Measurements from ENCODE around the gene SLC35E1. TPM values are rescaled to one million over a fixed set of nuclear protein-coding genes. Genes with fewer than 3 reads are reported as not detected.

The SLC35E1 gene
- total and polyA plus RNA-seq, 2 experiments from 2014 or later = 35.7 to 43.2 TPM

DNA sequence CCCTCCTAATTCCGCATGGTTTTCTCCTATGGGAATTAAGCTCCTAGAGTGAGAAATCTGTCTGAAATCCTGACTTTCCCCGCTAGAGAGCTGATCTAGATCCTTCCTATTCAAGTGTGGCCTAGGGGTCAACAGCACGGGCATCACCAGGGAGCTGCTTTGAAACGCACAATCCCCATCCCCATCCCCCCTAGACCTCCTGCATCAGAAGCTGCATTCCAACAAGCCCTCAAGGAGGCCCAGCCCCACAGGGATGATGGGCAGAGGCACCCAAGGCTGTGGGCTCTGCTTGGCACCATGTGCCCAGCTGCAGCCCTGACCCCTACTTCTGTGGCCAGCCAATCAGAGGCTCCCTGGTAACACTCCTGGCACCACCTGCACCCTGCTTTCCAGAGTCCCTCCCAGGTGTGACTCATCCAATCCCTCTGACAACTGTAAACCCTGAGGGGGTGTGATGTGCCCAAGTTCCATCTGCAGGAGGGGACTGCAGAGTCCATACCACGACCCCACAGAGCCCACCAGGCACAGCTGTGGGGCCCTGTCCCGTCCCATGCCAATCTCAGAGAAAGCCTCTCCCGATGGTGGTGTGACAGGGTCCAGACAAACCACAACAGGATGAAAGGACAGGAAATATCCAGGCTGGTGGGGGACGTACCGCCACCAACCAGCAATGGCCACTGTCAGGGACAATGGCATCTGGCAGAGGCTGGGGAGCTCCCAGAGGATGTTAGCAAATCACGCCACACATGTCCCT lies 19.8 kb upstream of the SLC35E1 start:
- TF ChIP-seq EZH2phosphoT487 (IDR thresholded peaks at IDR 0.05; ENCODE audit: insufficient read depth, low read depth) = no peak
- no peak for TF ChIP-seq EZH2 (IDR thresholded peaks at IDR 0.05; ENCODE audit: insufficient read depth, poor library complexity, severe bottlenecking)
- H3K9me2 ChIP-seq (ENCODE audit: insufficient read depth) = no peaks in the 10 kb centered on the region
- H3K36me3 ChIP-seq (ENCODE audit: low read depth) = no peaks in the 10 kb centered on the region
- no peak overlapping the region for H3K9ac ChIP-seq
- no peak overlapping the region for H3K4me2 ChIP-seq (ENCODE audit: unreplicated experiment)
- peaks cover 39% of the 10 kb centered on the region for H4K20me1 ChIP-seq (ENCODE audit: insufficient read depth)
- H3K9me3 ChIP-seq (ENCODE audit: low read depth) = no peaks in the 10 kb centered on the region
- DNase-seq = peak; percentile 37
- in situ Hi-C loops (cut with MboI) = no loop called here
- H3K27me3 ChIP-seq (replicated peaks; ENCODE audit: insufficient read depth) = no peaks in the 10 kb centered on the region
- no peak overlapping the region for H2AFZ ChIP-seq
- 70 to 73% methylated on average over 10 of the region's 10 CpGs for WGBS, 2 experiments (ENCODE audit: low coverage in 1 of 2, low lambda C conversion rate in 2 of 2, missing lambda C conversion rate in 2 of 2)
- H3K4me1 ChIP-seq (ENCODE audit: insufficient read depth) = peaks cover 11% of the 10 kb centered on the region
- no peak overlapping the region for H3K4me3 ChIP-seq
- H3F3A ChIP-seq (ENCODE audit: insufficient read depth) = no peaks in the 10 kb centered on the region
- peaks cover 100% of the 10 kb centered on the region for H3K79me2 ChIP-seq (ENCODE audit: insufficient read depth)
- no peak overlapping the region for H3K27ac ChIP-seq

DNA sequence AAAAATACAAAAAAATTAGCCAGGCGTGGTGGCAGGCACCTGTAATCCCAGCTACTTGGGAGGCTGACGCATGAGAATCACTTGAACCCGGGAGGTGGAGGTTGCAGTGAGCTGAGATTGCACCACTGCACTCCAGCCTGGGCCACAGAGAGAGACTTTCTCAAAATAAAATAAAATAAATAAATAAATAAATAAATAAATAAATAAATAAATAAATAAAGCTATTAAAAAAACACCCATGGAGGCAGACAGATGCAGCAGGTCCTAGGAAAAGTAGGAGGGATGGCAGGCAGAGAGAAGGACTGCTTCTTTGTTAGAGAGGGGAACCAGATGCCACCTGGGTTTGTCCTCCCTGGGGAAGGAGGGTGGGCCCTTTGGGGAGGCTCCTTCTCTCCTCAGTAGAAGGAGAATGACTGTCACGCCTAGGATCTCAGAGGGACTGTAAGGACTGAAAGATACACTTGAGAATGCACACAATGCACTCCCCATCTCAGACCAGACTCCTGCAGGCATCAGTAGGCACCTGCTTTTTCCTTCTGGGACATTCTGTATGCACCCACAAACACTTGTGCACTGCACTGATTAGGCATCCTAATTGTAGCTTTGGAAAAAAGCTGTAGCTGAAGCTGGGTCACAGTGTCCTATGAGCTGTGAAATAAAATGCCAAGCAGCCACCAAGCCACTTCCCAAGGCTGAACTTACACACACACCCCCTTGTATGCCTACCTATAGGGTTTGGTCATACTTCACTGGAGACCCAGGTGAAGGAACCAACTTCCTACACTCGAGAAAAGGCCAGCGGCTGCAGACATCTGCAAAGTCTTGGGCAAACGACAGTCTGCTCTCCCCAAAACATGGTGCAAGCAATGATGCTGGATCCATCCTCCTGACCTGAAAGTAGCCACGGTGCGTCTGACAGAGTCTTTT lies 18.9 kb upstream of the SLC35E1 start:
- Histone ChIP-seq H3K27ac (no peak overlapping the region), H3K27me3 (replicated peaks; ENCODE audit: insufficient read depth) (no peaks in the 10 kb centered on the region), H3K4me3 (no peak overlapping the region), H3K79me2 (ENCODE audit: insufficient read depth) (peaks cover 100% of the 10 kb centered on the region), H3K9me2 (ENCODE audit: insufficient read depth) (no peaks in the 10 kb centered on the region), H3F3A (ENCODE audit: insufficient read depth) (no peaks in the 10 kb centered on the region), H3K9me3 (ENCODE audit: low read depth) (no peaks in the 10 kb centered on the region), H2AFZ (no peak overlapping the region), H3K36me3 (ENCODE audit: low read depth) (no peaks in the 10 kb centered on the region), H4K20me1 (ENCODE audit: insufficient read depth) (peaks cover 39% of the 10 kb centered on the region), H3K4me1 (ENCODE audit: insufficient read depth) (peaks cover 19% of the 10 kb centered on the region), H3K9ac (no peak overlapping the region), H3K4me2 (ENCODE audit: unreplicated experiment) (no peak overlapping the region)
- 87% methylated on average over 9 of the region's 9 CpGs for WGBS, 2 experiments (ENCODE audit: low coverage in 1 of 2, low lambda C conversion rate in 2 of 2, missing lambda C conversion rate in 2 of 2)
- in situ Hi-C loops (cut with MboI) = no loop called here
- TF ChIP-seq EZH2phosphoT487 (IDR thresholded peaks at IDR 0.05; ENCODE audit: insufficient read depth, low read depth) = no peak
- TF ChIP-seq EZH2 (IDR thresholded peaks at IDR 0.05; ENCODE audit: insufficient read depth, poor library complexity, severe bottlenecking) = no peak
- no peak for DNase-seq

DNA sequence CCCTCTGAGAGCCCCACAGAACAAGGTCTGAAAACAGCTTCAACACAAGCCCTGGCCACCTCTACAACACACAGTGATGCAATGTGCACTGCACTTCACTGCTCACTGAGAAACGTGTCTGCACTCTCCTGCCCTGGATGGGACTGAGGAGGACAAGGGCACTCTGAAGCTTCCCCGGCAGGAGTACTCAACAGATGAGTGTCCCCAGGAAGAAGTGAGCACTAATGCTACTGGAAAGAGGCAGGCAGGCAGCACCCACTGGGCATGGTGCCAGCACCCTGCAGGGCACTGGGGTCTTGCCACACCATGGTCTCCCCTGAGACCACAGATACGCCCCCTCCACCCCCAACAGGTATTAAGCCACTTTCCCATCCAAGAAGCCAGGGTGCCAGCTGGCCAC lies 17.7 kb upstream of the SLC35E1 start:
- Histone ChIP-seq H3K36me3 (ENCODE audit: low read depth) (no peaks in the 10 kb centered on the region), H3K9ac (no peak overlapping the region), H3K27me3 (replicated peaks; ENCODE audit: insufficient read depth) (no peaks in the 10 kb centered on the region), H3F3A (ENCODE audit: insufficient read depth) (no peaks in the 10 kb centered on the region), H2AFZ (no peak overlapping the region), H3K79me2 (ENCODE audit: insufficient read depth) (peaks cover 100% of the 10 kb centered on the region), H3K4me1 (ENCODE audit: insufficient read depth) (peaks cover 19% of the 10 kb centered on the region), H3K4me3 (no peak overlapping the region), H3K9me3 (ENCODE audit: low read depth) (no peaks in the 10 kb centered on the region), H3K27ac (no peak overlapping the region), H4K20me1 (ENCODE audit: insufficient read depth) (peaks cover 28% of the 10 kb centered on the region), H3K9me2 (ENCODE audit: insufficient read depth) (no peaks in the 10 kb centered on the region), H3K4me2 (ENCODE audit: unreplicated experiment) (no peak overlapping the region)
- 94 to 98% methylated on average over 3 of the region's 3 CpGs for WGBS, 2 experiments (ENCODE audit: low coverage in 1 of 2, low lambda C conversion rate in 2 of 2, missing lambda C conversion rate in 2 of 2)
- DNase-seq = no peak
- TF ChIP-seq EZH2phosphoT487 (IDR thresholded peaks at IDR 0.05; ENCODE audit: insufficient read depth, low read depth) = no peak
- TF ChIP-seq EZH2 (IDR thresholded peaks at IDR 0.05; ENCODE audit: insufficient read depth, poor library complexity, severe bottlenecking) = no peak
- in situ Hi-C loops (cut with MboI) = no loop called here

DNA sequence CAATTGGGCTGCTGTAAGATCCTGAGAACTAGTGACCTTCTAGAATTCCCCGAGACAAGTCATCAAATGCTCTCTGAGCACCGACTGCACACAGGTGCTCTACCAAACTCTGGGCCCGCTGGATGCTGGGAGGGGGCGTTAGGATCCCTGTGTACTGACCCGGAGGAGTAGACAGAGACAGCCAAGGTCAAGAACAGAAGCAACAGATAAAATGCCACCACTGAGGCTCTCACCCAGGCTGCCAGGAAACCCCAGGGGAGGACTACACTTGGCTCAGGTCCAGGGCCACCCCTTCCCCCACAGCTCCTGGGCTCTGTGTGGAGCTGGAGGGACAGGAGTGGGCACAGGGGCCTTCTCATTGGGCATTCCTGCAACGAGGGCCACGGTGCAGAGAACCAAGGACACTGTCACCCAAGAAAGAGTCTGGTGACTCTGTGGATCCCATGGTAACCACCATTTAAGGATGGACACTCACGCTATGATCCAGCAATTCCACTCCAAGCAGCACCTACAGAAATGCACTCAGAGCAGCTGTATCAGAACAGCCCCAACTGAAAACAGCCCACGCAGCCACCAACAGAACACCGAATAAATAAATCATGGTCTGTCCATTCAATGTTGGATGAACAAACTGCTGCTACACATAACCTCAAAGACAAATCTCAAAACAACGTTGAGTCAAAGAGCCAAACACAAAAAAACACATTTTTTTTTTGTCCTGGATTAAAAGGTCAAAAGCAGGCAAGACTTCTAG lies 16.8 kb upstream of the SLC35E1 start:
- 82 to 85% methylated on average over 11 of the region's 11 CpGs for WGBS, 2 experiments (ENCODE audit: low coverage in 1 of 2, low lambda C conversion rate in 2 of 2, missing lambda C conversion rate in 2 of 2)
- no peak for DNase-seq
- in situ Hi-C loops (cut with MboI) = no loop called here

More for the DNA sequence above, 16.8 kb upstream of the SLC35E1 start:
- Histone ChIP-seq H4K20me1 (ENCODE audit: insufficient read depth) (peaks cover 28% of the 10 kb centered on the region), H2AFZ (no peak overlapping the region), H3K9me3 (ENCODE audit: low read depth) (no peaks in the 10 kb centered on the region), H3K36me3 (ENCODE audit: low read depth) (no peaks in the 10 kb centered on the region), H3K4me3 (no peak overlapping the region), H3K9me2 (ENCODE audit: insufficient read depth) (no peaks in the 10 kb centered on the region), H3K4me2 (ENCODE audit: unreplicated experiment) (no peak overlapping the region), H3K9ac (no peak overlapping the region), H3F3A (ENCODE audit: insufficient read depth) (peaks cover under 1% of the 10 kb centered on the region; the same call in 1 of the 2 replicates), H3K27ac (no peak overlapping the region), H3K4me1 (ENCODE audit: insufficient read depth) (peaks cover 26% of the 10 kb centered on the region), H3K79me2 (ENCODE audit: insufficient read depth) (peaks cover 100% of the 10 kb centered on the region), H3K27me3 (replicated peaks; ENCODE audit: insufficient read depth) (no peaks in the 10 kb centered on the region)
- TF ChIP-seq EZH2 (IDR thresholded peaks at IDR 0.05; ENCODE audit: insufficient read depth, poor library complexity, severe bottlenecking) (no peak), EZH2phosphoT487 (IDR thresholded peaks at IDR 0.05; ENCODE audit: insufficient read depth, low read depth) (no peak)
